Esophagus muscularis mucosa (tissue), 4 donors: ENCODE results near the gene SMIM1. TPM values are rescaled to one million over a fixed set of nuclear protein-coding genes. Genes with fewer than 3 reads are reported as not detected.

Source experiments
- DNase-seq: peaks from one replicate; pipeline ENCODE4 v3.0.0-alpha.2; 2017; ENCODE audit errors: extremely low spot score
- H3K27ac ChIP-seq, 4 donors: fragments of 200-600 bp; sonication (generic); replicated peaks in 1 of 4; 1 replicate in 3 of 4; 2 replicates in 1 of 4; pipeline ENCODE4 v1.5.1; 2016 to 2019; ENCODE audit warnings: mild to moderate bottlenecking in 1 of 4
- H3K27me3 ChIP-seq, 4 donors: fragments of 200-600 bp; sonication (generic); one replicate each; pipeline versions ENCODE4 v1.5.1 to v1.6.0; 2016 to 2019
- H3K36me3 ChIP-seq, 4 donors: fragments of 200-600 bp; sonication (generic); one replicate each; pipeline ENCODE4 v1.5.1; 2016 to 2019
- H3K4me1 ChIP-seq, 4 donors: fragments of 200-600 bp; sonication (generic); one replicate each; pipeline ENCODE4 v1.5.1; 2016 to 2019
- H3K4me3 ChIP-seq, 4 donors: fragments of 200-600 bp; sonication (generic); 1 replicate in 2 of 4; 2 replicates in 2 of 4; pipeline ENCODE4 v1.5.1; 2016 to 2019; ENCODE audit warnings: mild to moderate bottlenecking in 4 of 4, moderate library complexity in 1 of 4
- H3K9me3 ChIP-seq, 4 donors: fragments of 200-600 bp; sonication (generic); 1 replicate in 3 of 4; 2 replicates in 1 of 4; pipeline ENCODE4 v1.5.1; 2016 to 2019
- EP300 ChIP-seq: sonication (generic); formaldehyde crosslinking; IDR thresholded peaks from one replicate; pipeline ENCODE4 v1.6.1; 2017; ENCODE audit warnings: antibody characterized with exemption
- POLR2A ChIP-seq: fragments of 450-650 bp; IDR thresholded peaks from one replicate; pipeline ENCODE4 v1.6.1; 2017; ENCODE audit warnings: antibody characterized with exemption, moderate library complexity, mild to moderate bottlenecking, low read depth
- POLR2AphosphoS5 ChIP-seq, 2 donors: sonication (generic); formaldehyde crosslinking; IDR thresholded peaks; one replicate each; pipeline ENCODE4 v1.6.1; 2017; ENCODE audit warnings: antibody characterized with exemption in 2 of 2
- WGBS: methylation state at CpG from one replicate; pipeline ENCODE4 v1.1.5; 2018; 5-methylcytosine and 5-hydroxymethylcytosine counted together
- intact Hi-C: fragments of 100-400 bp; cut with DNase I; formaldehyde crosslinking; loops from one replicate; pipeline ENCODE4 v1.15.1; 2023
- total RNA-seq, 4 donors: library from RNA; depleted of rRNA; stranded (reverse); fragments of >200 nt; gene quantifications; one replicate each; pipeline versions ENCODE4 v1.1.0 to v1.2.1, GENCODE V29; 2016
- TF ChIP-seq, protein P1 (sequence below), 3 experiments: fragments of 200-600 bp in 2 of 3; fragments of 450-650 bp in 1 of 3; sonication (generic) in 2 of 3; IDR thresholded peaks; one replicate each; pipeline ENCODE4 v1.5.1; 2017 to 2019; ENCODE audit warnings: antibody characterized with exemption in 3 of 3, mild to moderate bottlenecking in 2 of 3, moderate library complexity in 1 of 3

SMIM1 gene
- total RNA-seq, 4 donors from 2014 or later: 10.5 to 16.3 (median 13.3) TPM

DNA sequence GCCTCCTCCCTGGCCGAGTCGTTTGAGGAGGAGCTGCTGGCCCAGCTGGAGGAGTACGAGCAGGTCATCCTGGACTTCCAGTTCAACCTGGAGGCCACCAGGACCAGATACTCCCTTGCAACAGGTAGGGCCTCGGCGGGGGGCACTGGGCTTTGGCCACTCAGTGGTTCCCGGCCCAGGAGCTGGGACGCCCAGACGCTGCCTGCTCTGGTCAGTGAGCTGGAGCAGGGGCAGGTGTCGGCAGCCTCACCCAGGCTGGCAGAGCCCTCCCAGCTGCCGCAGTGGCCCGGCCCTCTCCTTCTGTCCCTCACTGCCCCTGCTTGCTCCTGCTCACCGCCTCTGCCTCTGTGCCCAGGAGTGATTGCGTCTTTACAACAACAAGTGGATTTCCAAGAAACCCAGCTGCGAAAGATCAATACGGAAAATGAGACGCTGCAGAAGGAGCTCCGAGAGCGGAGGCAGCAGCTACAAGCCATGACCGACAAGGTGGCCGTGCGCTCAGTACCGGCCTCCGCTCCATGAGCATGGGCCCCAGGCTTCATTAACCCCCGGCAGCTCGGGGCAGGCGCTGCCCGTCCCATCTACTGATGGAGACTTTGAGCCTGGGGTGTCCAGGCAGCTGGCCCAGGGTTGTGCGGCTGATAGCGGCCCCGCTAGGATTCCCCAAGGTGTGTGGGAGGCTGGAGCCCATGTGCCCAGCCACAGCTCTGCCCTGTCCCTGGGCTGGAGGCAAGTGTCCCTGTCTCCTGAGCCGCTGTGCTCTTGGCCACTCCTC lies 9.0 kb upstream of the SMIM1 start:
- peaks cover 0 to 50% (median 8%) of the 10 kb centered on the region in 4 donors for H3K27me3 ChIP-seq
- H3K4me3 ChIP-seq: no peak overlapping the region
- H3K9me3 ChIP-seq: no peaks in the 10 kb centered on the region
- H3K4me1 ChIP-seq: no peaks in the 10 kb centered on the region
- TF ChIP-seq POLR2A (no peak), POLR2AphosphoS5 (IDR thresholded peaks at IDR 0.05) (no peak), EP300 (no peak)
- TF ChIP-seq, protein P1, sequence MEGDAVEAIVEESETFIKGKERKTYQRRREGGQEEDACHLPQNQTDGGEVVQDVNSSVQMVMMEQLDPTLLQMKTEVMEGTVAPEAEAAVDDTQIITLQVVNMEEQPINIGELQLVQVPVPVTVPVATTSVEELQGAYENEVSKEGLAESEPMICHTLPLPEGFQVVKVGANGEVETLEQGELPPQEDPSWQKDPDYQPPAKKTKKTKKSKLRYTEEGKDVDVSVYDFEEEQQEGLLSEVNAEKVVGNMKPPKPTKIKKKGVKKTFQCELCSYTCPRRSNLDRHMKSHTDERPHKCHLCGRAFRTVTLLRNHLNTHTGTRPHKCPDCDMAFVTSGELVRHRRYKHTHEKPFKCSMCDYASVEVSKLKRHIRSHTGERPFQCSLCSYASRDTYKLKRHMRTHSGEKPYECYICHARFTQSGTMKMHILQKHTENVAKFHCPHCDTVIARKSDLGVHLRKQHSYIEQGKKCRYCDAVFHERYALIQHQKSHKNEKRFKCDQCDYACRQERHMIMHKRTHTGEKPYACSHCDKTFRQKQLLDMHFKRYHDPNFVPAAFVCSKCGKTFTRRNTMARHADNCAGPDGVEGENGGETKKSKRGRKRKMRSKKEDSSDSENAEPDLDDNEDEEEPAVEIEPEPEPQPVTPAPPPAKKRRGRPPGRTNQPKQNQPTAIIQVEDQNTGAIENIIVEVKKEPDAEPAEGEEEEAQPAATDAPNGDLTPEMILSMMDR (IDR thresholded peaks at IDR 0.05): no peak
- no peaks in the 10 kb centered on the region for H3K36me3 ChIP-seq
- no peak overlapping the region for H3K27ac ChIP-seq
- DNase-seq: no peak
- 74% methylated on average over 22 of the region's 31 CpGs for WGBS
- intact Hi-C loops: no loop called here

- WGBS: 92% methylated on average over 14 of the region's 17 CpGs
- intact Hi-C loops: no loop called here
- Histone ChIP-seq H3K27me3 (peaks cover 0 to 21% (median 3%) of the 10 kb centered on the region in 4 donors), H3K27ac (no peak overlapping the region), H3K4me3 (no peak overlapping the region), H3K9me3 (no peaks in the 10 kb centered on the region), H3K4me1 (peaks cover 10 to 21% (median 17%) of the 10 kb centered on the region in 4 donors), H3K36me3 (no peaks in the 10 kb centered on the region)
- DNase-seq: no peak
- TF ChIP-seq, protein P1 (IDR thresholded peaks at IDR 0.05): no peak
- TF ChIP-seq POLR2A (no peak), EP300 (no peak), POLR2AphosphoS5 (IDR thresholded peaks at IDR 0.05) (no peak)
Measured at GRCh38 chr1:3767328-3767925, 5.1 kb upstream of the SMIM1 start.

DNA sequence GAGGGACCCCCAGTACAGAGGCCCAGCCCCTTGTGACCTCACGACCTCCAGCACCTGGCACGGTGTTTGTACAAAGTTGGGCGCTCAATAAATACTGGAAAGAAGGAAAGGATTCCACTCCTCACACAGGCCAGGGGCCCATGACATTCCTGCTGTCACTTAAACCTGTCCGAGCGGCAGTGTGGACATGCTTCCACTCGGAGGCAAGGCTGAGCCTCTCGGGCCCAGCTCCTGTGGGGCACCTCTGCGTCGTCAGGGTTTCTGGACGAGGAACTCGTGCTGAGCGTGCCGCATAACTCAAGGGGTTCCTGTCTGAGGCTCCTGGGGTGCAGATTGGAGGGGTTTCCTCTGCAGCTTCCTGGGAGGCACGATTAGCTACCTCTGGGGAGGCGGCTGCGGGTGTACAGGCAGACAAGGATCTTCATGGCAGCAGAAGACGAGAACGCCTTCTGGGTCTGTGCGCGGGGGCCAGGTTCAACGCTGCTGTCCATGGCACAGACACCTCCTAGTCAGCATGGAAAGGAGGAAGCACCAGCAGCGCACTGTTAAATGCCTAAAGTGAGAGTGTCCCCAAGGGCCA lies 3.6 kb upstream of the SMIM1 start:
- WGBS: 94% methylated on average over 16 of the region's 22 CpGs
- peaks cover 21 to 36% (median 30%) of the 10 kb centered on the region in 4 donors for H3K4me1 ChIP-seq

DNA sequence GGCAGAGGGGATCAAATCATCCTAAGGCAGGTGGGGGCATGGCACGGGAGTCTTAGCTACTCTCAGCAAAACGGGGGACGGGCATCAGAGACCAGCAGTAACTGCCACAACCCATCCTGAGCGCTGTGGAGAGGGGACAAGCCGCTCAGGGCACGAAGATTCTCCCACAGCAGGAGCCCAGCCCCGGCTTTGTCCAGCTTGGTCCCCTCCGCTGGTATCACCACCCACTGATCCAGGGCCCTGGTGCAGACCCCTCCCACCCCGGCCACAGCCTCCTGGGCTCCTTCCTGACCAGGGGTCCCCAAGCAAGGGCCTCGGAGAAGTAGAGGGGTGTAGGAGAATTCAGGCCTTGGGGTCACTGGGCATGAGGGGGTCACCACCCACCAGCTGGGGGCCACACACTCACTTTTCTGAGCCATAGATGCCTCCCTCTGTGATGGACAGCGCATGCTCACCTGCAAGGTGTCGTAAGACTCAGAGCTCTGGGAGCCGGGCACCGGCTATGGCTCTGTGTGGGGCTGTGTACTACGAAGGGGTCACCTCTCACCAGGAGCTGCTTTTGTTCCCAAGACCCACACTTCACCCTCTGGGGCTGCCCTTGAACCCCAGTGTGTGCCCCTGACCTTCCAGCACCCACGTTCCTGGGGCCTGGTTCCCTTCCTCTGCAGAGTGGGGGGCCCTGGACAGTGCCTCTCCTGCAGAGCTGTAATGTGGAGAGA lies 2.3 kb upstream of the SMIM1 start:
- no peak for DNase-seq
- 89% methylated on average over 10 of the region's 16 CpGs for WGBS
- Histone ChIP-seq H3K4me1 (peaks cover 33 to 48% (median 40%) of the 10 kb centered on the region in 4 donors), H3K27ac (no peak overlapping the region), H3K4me3 (no peak overlapping the region), H3K9me3 (no peaks in the 10 kb centered on the region), H3K36me3 (no peaks in the 10 kb centered on the region), H3K27me3 (peaks cover 0 to 5% (median 0%) of the 10 kb centered on the region in 4 donors)
- intact Hi-C loops: no loop called here
- TF ChIP-seq POLR2AphosphoS5 (IDR thresholded peaks at IDR 0.05) (no peak), EP300 (no peak), POLR2A (no peak)

More for the DNA sequence above, 3.6 kb upstream of the SMIM1 start:
- Histone ChIP-seq H3K36me3 (no peaks in the 10 kb centered on the region), H3K9me3 (no peaks in the 10 kb centered on the region), H3K27me3 (peaks cover 0 to 7% (median 0%) of the 10 kb centered on the region in 4 donors), H3K4me3 (no peak overlapping the region), H3K27ac (no peak overlapping the region)
- TF ChIP-seq, protein P1 (IDR thresholded peaks at IDR 0.05): no peak
- TF ChIP-seq EP300: no peak
- no peak for TF ChIP-seq POLR2A
- TF ChIP-seq POLR2AphosphoS5 (IDR thresholded peaks at IDR 0.05): no peak
- intact Hi-C loops: no loop called here
- no peak for DNase-seq
